Measurements from ENCODE around the gene ATP4A. TPM values are rescaled to one million over a fixed set of nuclear protein-coding genes. Genes with fewer than 3 reads are reported as not detected.

The ATP4A gene
- total and polyA plus RNA-seq, 8 donors = 9.8 to 890 (median 301) TPM

DNA sequence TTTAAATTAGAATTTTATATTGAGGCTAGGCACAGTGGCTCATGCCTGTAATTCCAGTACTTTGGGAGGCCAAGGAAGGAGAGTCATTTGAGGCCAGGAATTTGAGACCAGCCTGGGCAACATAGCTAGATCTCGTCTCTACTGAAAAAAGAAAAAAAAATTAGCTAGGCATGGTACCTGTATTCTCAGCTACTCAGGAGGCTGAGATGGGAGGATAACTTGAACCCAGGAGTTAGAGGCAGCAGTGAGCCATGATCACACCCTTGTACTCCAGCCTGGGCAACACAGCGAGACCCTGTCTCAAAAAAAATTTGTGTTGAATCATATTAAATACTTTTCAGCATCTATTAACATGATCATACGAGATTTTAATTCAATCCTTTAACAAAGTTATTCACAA, 27.4 kb upstream of the ATP4A start:
- Histone ChIP-seq H3K4me1 (no peaks in the 10 kb centered on the region), H3K27me3 (peaks cover 0 to 39% (median 0%) of the 10 kb centered on the region in 3 donors), H3K27ac (no peak overlapping the region), H3K9me3 (no peaks in the 10 kb centered on the region), H3K36me3 (no peaks in the 10 kb centered on the region), H3K4me3 (no peak overlapping the region)
- TF ChIP-seq, protein P1, sequence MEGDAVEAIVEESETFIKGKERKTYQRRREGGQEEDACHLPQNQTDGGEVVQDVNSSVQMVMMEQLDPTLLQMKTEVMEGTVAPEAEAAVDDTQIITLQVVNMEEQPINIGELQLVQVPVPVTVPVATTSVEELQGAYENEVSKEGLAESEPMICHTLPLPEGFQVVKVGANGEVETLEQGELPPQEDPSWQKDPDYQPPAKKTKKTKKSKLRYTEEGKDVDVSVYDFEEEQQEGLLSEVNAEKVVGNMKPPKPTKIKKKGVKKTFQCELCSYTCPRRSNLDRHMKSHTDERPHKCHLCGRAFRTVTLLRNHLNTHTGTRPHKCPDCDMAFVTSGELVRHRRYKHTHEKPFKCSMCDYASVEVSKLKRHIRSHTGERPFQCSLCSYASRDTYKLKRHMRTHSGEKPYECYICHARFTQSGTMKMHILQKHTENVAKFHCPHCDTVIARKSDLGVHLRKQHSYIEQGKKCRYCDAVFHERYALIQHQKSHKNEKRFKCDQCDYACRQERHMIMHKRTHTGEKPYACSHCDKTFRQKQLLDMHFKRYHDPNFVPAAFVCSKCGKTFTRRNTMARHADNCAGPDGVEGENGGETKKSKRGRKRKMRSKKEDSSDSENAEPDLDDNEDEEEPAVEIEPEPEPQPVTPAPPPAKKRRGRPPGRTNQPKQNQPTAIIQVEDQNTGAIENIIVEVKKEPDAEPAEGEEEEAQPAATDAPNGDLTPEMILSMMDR (IDR thresholded peaks at IDR 0.05) = no peak
- no peak for TF ChIP-seq EP300 (IDR thresholded peaks at IDR 0.05)
- no peak for TF ChIP-seq POLR2AphosphoS5 (IDR thresholded peaks at IDR 0.05)
- no peak for TF ChIP-seq POLR2A (IDR thresholded peaks at IDR 0.05)
- DNase-seq = no peak
- WGBS, 5 donors = 76 to 83% (median 81%) methylated on average over 3 of the region's 3 CpGs
- intact Hi-C loops (cut with DNase I; ENCODE audit: low total_unique reads) = no loop called here

DNA sequence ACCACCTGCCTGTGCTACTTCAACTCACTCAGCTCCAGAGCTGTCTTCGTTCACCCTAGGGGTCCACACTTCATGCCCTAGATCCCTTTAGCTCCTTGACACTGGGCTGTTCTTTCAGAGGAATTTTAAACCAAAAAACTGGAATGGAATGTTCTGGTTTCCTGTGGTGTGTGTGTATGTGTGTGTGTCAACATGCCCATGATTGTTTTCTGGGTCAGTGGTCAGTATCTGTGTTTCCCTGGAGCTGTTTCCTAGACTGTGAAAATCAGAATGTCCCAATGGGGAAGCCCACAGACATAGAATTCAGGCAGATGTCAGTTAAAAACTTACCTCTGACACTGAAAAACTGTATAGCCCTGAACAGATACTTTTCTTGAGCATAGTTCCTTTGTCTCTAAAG, 23.9 kb upstream of the ATP4A start:
- Histone ChIP-seq H3K27me3 (peaks cover 0 to 44% (median 9%) of the 10 kb centered on the region in 3 donors), H3K27ac (no peak overlapping the region), H3K4me1 (no peaks in the 10 kb centered on the region), H3K9me3 (no peaks in the 10 kb centered on the region), H3K4me3 (no peak overlapping the region), H3K36me3 (no peaks in the 10 kb centered on the region)
- 25 to 46% (median 32%) methylated on average over 1 of the region's 1 CpG for WGBS, 5 donors
- intact Hi-C loops (cut with DNase I; ENCODE audit: low total_unique reads) = no loop called here
- DNase-seq = no peak
- TF ChIP-seq, protein P1 (IDR thresholded peaks at IDR 0.05) = no peak
- TF ChIP-seq POLR2A (IDR thresholded peaks at IDR 0.05) (no peak), POLR2AphosphoS5 (IDR thresholded peaks at IDR 0.05) (no peak), EP300 (IDR thresholded peaks at IDR 0.05) (no peak)

DNA sequence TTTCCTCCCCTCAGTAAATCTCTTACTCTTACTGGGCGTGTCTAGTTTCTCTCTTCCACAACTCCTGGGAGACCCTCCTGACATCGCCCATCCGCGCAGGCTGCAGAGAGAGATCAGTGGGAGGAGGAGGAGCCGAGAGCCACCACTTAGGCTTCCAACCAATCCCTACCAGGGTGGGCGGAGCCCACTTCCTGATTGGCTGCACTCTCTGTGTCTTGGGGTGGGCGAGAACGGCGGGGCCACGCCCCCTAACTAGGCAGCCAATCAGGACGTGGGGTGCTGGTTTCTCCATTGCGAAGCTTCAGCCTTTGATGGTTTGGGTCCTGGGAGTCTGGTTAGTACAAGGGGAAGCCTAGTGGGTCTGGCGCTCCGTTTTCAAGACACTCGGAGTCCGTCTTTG, 22.4 kb upstream of the ATP4A start, which contains the start of gene PMIS2:
Gene PMIS2 (plus strand): TSS at position 326 of the 400 bp plus-strand sequence. CDS start 87 bp downstream, outside the sequence.
- no peak within 1 kb of the TSS for H3K4me3 ChIP-seq
- H3K4me1 ChIP-seq = no peaks in the 10 kb centered on the region
- no peak within 1 kb of the TSS for H3K27ac ChIP-seq
- no peak for DNase-seq
- H3K27me3 ChIP-seq = peaks cover 0 to 34% (median 9%) of the 10 kb centered on the region in 3 donors
- intact Hi-C loops (cut with DNase I; ENCODE audit: low total_unique reads) = no loop called here
- no peak for TF ChIP-seq POLR2A (IDR thresholded peaks at IDR 0.05)
- TF ChIP-seq, protein P1 (IDR thresholded peaks at IDR 0.05) = no peak
- no peaks in the 10 kb centered on the region for H3K36me3 ChIP-seq
- peaks cover 0 to 6% (median 0%) of the 10 kb centered on the region in 4 donors for H3K9me3 ChIP-seq
- whole genome bisulfite sequencing, 5 donors = 31 to 60% (median 50%) methylated on average over 14 to 16 of the region's 16 CpGs

DNA sequence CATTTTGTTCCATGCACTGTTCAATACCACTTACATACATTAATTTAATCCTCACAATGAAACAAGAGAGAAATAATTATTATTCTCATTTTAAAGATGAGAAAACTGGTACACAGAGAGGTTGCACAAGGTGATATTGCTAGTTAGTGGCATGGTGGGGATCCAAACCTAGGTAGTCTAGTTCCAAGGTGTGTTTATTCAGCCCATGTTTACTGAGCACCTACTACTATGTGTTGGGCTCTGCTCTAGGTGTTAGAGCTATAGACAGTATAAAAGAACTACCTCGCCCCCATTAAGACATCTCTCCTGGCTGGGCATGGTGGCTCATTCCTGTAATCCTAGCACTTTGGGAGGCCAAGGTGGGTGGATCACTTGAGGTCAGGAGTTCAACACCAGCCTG, 19.3 kb upstream of the ATP4A start:
- H3K27me3 ChIP-seq = peaks cover 0 to 34% (median 9%) of the 10 kb centered on the region in 3 donors
- WGBS, 5 donors = 79 to 90% (median 80%) methylated on average over 1 of the region's 1 CpG
- DNase-seq = no peak
- no peaks in the 10 kb centered on the region for H3K36me3 ChIP-seq
- no peaks in the 10 kb centered on the region for H3K4me1 ChIP-seq
- peaks cover 0 to 6% (median 0%) of the 10 kb centered on the region in 4 donors for H3K9me3 ChIP-seq
- intact Hi-C loops (cut with DNase I; ENCODE audit: low total_unique reads) = no loop called here
- H3K4me3 ChIP-seq = no peak overlapping the region
- TF ChIP-seq POLR2AphosphoS5 (IDR thresholded peaks at IDR 0.05) = no peak
- TF ChIP-seq POLR2A (IDR thresholded peaks at IDR 0.05) = no peak
- no peak for TF ChIP-seq EP300 (IDR thresholded peaks at IDR 0.05)
- TF ChIP-seq, protein P1 (IDR thresholded peaks at IDR 0.05) = no peak
- no peak overlapping the region for H3K27ac ChIP-seq

Data from stomach (tissue), 9 donors.